ENCODE measurements around the gene ENTPD7. TPM values are rescaled to one million over a fixed set of nuclear protein-coding genes. Genes with fewer than 3 reads are reported as not detected.

Gene ENTPD7
- total and polyA plus RNA-seq, 9 of the 15 experiments (the other 6 are each of a cell fraction or from before 2014, with no cell fraction given), result 1.4 to 13.9 (median 8.5) TPM

- Histone ChIP-seq H3K4me2 (ENCODE audit: insufficient read depth, low read length) (no peak overlapping the region; the same call in 1 of the 2 replicates), H3K4me1 (replicated peaks in 1 of 2; ENCODE audit: control insufficient read depth in 2 of 2, insufficient read depth in 2 of 2, low read length in 2 of 2) (peaks cover 0 to 5% of the 10 kb centered on the region in 2 experiments; a peak in 3 of 5 replicates), H3K27me3 (ENCODE audit: control insufficient read depth in 2 of 2, insufficient read depth in 2 of 2, low read length in 2 of 2) (no peaks in the 10 kb centered on the region), H3K27ac (ENCODE audit: extremely low read depth, low read depth, low read length) (peak overlapping the region; percentile 72; the same call in 2 of the 3 replicates), H3K36me3 (ENCODE audit: control insufficient read depth, insufficient read depth, low read length) (peaks cover 4% of the 10 kb centered on the region; the same call in 1 of the 3 replicates), H2AFZ (ENCODE audit: low read depth, low read length) (0 out of 2 replicates have a peak overlapping the region, but pooled peaks have one; percentile 21), H3K9me3 (replicated peaks; ENCODE audit: control insufficient read depth, insufficient read depth, low read depth, low read length) (no peaks in the 10 kb centered on the region), H3K4me3 (no peak overlapping the region), H3K9me1 (ENCODE audit: control insufficient read depth, insufficient read depth, low read length) (no peaks in the 10 kb centered on the region), H4K20me1 (replicated peaks; ENCODE audit: control insufficient read depth, insufficient read depth, low read length) (no peaks in the 10 kb centered on the region), H3K9ac (ENCODE audit: insufficient read depth in 1 of 2, low read depth in 2 of 2, low read length in 2 of 2) (no peak overlapping the region; a peak in 1 of 4 replicates), H3K79me2 (ENCODE audit: control insufficient read depth, insufficient read depth, low read length) (no peaks in the 10 kb centered on the region)
- 29% methylated on average over 2 of the region's 2 CpGs for WGBS (ENCODE audit: insufficient coverage, low coverage, missing lambda C conversion rate)
- in situ Hi-C loops (cut with MboI), result no loop called here
- ATAC-seq (peak; percentile 83), FAIRE-seq (peak; percentile 70), DNase-seq (ENCODE audit: extremely low read depth in 1 of 4, low spot score in 3 of 4) (peak in 2 of 4 experiments; percentile 21 to 50)
- ChIA-PET POLR2A (interaction anchor here (1.1 kb wide), 1 partner anchor 12 kb away, joined by 3 read pairs; no protein-coding TSS in a partner anchor), CTCF (ENCODE audit: low intra/inter-chr PET ratio) (no interaction called here)
- no TSS peak for BruUV-seq (replicated peaks)
- intact Hi-C loops (cut with micrococcal nuclease), result loop anchor here (1.0 kb wide), 1 partner anchor 65 kb away; the partner anchor contains the start of gene SLC25A28
- TF ChIP-seq MCM7 (IDR thresholded peaks at IDR 0.05) (no peak), ETV1 (tag; conservative IDR thresholded peaks at IDR 0.05; ENCODE audit: low read depth) (peak; percentile 49), BMI1 (IDR thresholded peaks at IDR 0.05; ENCODE audit: low read length) (no peak), HNRNPK (IDR thresholded peaks at IDR 0.05; ENCODE audit: low read depth, low read length, poor library complexity, severe bottlenecking) (no peak), KLF6 (CRISPR knock-in tag; IDR thresholded peaks at IDR 0.05; ENCODE audit: borderline replicate concordance) (no peak), TAF7 (tag; IDR thresholded peaks at IDR 0.05) (no peak), ZNF830 (CRISPR knock-in tag; IDR thresholded peaks at IDR 0.05) (no peak), ZNF140 (CRISPR knock-in tag; IDR thresholded peaks at IDR 0.05) (no peak), ZNF324 (CRISPR knock-in tag; IDR thresholded peaks at IDR 0.05) (no peak), ZNF589 (CRISPR knock-in tag; IDR thresholded peaks at IDR 0.05; ENCODE audit: low read depth) (no peak), ELF1 (tag; IDR thresholded peaks at IDR 0.05) (0 out of 2 replicates have a peak, but pooled peaks have one; percentile 29), HMBOX1 (IDR thresholded peaks at IDR 0.05) (peak; percentile 98), FOXP1 (CRISPR knock-in tag; IDR thresholded peaks at IDR 0.05) (no peak), MEF2A (IDR thresholded peaks at IDR 0.05; ENCODE audit: control insufficient read depth, low read depth, low read length) (no peak)
- TF ChIP-seq, protein P1, sequence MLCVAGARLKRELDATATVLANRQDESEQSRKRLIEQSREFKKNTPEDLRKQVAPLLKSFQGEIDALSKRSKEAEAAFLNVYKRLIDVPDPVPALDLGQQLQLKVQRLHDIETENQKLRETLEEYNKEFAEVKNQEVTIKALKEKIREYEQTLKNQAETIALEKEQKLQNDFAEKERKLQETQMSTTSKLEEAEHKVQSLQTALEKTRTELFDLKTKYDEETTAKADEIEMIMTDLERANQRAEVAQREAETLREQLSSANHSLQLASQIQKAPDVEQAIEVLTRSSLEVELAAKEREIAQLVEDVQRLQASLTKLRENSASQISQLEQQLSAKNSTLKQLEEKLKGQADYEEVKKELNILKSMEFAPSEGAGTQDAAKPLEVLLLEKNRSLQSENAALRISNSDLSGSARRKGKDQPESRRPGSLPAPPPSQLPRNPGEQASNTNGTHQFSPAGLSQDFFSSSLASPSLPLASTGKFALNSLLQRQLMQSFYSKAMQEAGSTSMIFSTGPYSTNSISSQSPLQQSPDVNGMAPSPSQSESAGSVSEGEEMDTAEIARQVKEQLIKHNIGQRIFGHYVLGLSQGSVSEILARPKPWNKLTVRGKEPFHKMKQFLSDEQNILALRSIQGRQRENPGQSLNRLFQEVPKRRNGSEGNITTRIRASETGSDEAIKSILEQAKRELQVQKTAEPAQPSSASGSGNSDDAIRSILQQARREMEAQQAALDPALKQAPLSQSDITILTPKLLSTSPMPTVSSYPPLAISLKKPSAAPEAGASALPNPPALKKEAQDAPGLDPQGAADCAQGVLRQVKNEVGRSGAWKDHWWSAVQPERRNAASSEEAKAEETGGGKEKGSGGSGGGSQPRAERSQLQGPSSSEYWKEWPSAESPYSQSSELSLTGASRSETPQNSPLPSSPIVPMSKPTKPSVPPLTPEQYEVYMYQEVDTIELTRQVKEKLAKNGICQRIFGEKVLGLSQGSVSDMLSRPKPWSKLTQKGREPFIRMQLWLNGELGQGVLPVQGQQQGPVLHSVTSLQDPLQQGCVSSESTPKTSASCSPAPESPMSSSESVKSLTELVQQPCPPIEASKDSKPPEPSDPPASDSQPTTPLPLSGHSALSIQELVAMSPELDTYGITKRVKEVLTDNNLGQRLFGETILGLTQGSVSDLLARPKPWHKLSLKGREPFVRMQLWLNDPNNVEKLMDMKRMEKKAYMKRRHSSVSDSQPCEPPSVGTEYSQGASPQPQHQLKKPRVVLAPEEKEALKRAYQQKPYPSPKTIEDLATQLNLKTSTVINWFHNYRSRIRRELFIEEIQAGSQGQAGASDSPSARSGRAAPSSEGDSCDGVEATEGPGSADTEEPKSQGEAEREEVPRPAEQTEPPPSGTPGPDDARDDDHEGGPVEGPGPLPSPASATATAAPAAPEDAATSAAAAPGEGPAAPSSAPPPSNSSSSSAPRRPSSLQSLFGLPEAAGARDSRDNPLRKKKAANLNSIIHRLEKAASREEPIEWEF (CRISPR knock-in tag; IDR thresholded peaks at IDR 0.05), result no peak
- TF ChIP-seq, protein P2, sequence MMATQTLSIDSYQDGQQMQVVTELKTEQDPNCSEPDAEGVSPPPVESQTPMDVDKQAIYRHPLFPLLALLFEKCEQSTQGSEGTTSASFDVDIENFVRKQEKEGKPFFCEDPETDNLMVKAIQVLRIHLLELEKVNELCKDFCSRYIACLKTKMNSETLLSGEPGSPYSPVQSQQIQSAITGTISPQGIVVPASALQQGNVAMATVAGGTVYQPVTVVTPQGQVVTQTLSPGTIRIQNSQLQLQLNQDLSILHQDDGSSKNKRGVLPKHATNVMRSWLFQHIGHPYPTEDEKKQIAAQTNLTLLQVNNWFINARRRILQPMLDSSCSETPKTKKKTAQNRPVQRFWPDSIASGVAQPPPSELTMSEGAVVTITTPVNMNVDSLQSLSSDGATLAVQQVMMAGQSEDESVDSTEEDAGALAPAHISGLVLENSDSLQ (IDR thresholded peaks at IDR 0.05), result peak; percentile 31; the same call in 1 of the 2 replicates
These were observed 26.3 kb downstream of the ENTPD7 start for GRCh38 chr10:99685597-99685967.
